Erythroblast (primary cell): ENCODE results near the gene WDR70.

Experiments used
- GATA1 ChIP-seq: IDR thresholded peaks from 2 replicates; pipeline ENCODE4 v1.6.1; 2011; ENCODE audit warnings: low read depth, mild to moderate bottlenecking, control low read depth, low read length, moderate library complexity
- POLR2A ChIP-seq: IDR thresholded peaks from 2 replicates; pipeline ENCODE4 v1.6.1; 2011; ENCODE audit warnings: mild to moderate bottlenecking, low read length

GRCh38 chr5:37709020-37709419 lies 329.9 kb downstream of the WDR70 start:
- TF ChIP-seq POLR2A (no peak), GATA1 (no peak)
